Kasumi-1 (cell line): Measurements from ENCODE around the gene HOXD9.

Experiments used
- DNase-seq, 2 experiments: peaks; one replicate each; lab custom pipeline; 2025; lab: John Stamatoyannopoulos, UW

Gene HOXD9

GRCh38 chr2:176152350-176153181 is 30.0 kb downstream of the HOXD9 start:
- no peak for DNase-seq

- no peak for DNase-seq
Measured at GRCh38 chr2:176154576-176155252, 32.2 kb downstream of the HOXD9 start.

GRCh38 chr2:176155356-176156044 is 33.0 kb downstream of the HOXD9 start:
- DNase-seq = no peak

GRCh38 chr2:176156301-176156806 is 33.8 kb downstream of the HOXD9 start:
- no peak for DNase-seq

- DNase-seq = no peak
Measured at GRCh38 chr2:176156807-176157498, 34.4 kb downstream of the HOXD9 start, which contains the start of gene HOXD3. Gene HOXD3 (plus strand): TSS chr2:176157307. CDS start chr2:176169115, 11,808 bp downstream.

- no peak for DNase-seq
Measured at GRCh38 chr2:176157499-176158185, 35.1 kb downstream of the HOXD9 start.

GRCh38 chr2:176158186-176158591 is 35.7 kb downstream of the HOXD9 start:
- DNase-seq = no peak

GRCh38 chr2:176158855-176159662 is 36.5 kb downstream of the HOXD9 start:
- no peak for DNase-seq

- no peak for DNase-seq
Measured at GRCh38 chr2:176159663-176160250, 37.2 kb downstream of the HOXD9 start.

GRCh38 chr2:176160251-176160985 is 37.9 kb downstream of the HOXD9 start:
- no peak for DNase-seq

GRCh38 chr2:176160986-176161824 is 38.7 kb downstream of the HOXD9 start:
- DNase-seq = no peak

- no peak for DNase-seq
Measured at GRCh38 chr2:176161825-176162626, 39.5 kb downstream of the HOXD9 start.

- DNase-seq = no peak
Measured at GRCh38 chr2:176162911-176163671, 40.6 kb downstream of the HOXD9 start.

GRCh38 chr2:176163672-176164056 is 41.1 kb downstream of the HOXD9 start:
- no peak for DNase-seq

- DNase-seq = no peak
Measured at GRCh38 chr2:176164201-176164600, 41.7 kb downstream of the HOXD9 start.

- DNase-seq = no peak
Measured at GRCh38 chr2:176164611-176165369, 42.3 kb downstream of the HOXD9 start.
